ENCODE results near the gene IQSEC3.
A peak's percentile ranks its signal among the peaks of the same experiment; 100 is the strongest.

IQSEC3 gene

GRCh38 chr12:188910-189621 is 122.5 kb downstream of the IQSEC3 start:
- Mint-ChIP-seq H3K4me3 (peak overlapping the region; percentile 4), H3K27me3 (peaks cover 59% of the 10 kb centered on the region), H3K4me1 (no peaks in the 10 kb centered on the region), H3K9me3 (peaks cover 3% of the 10 kb centered on the region), H3K36me3 (no peaks in the 10 kb centered on the region), H3K27ac (no peak overlapping the region)
- peak; percentile 58 for ATAC-seq

DNA sequence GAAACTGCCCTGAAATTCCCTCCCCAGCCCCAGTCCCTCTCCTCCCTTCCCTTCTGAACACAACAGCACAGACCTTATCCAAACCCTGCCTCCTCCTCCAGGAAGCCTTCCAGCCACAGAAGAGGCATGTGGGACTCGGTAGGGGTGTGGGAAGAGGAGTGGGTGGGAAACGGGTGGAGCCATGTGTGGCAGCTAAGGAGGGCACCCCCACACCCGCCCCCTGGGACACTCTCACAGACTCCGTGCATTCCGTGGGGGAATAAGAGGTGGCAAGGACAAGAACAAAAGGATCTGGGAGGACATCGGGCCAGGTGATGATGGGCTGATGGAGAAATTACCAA is 123.0 kb downstream of the IQSEC3 start:
- Mint-ChIP-seq H3K27me3 (peaks cover 64% of the 10 kb centered on the region), H3K27ac (no peak overlapping the region), H3K36me3 (no peaks in the 10 kb centered on the region), H3K4me3 (no peak overlapping the region), H3K4me1 (no peaks in the 10 kb centered on the region), H3K9me3 (peaks cover 3% of the 10 kb centered on the region)
- no peak for ATAC-seq

- ATAC-seq, result no peak
- Mint-ChIP-seq H3K27me3 (peaks cover 56% of the 10 kb centered on the region), H3K27ac (no peak overlapping the region)
Measured at GRCh38 chr12:190881-191280, 124.3 kb downstream of the IQSEC3 start.

GRCh38 chr12:191541-191940 is 125.0 kb downstream of the IQSEC3 start:
- Mint-ChIP-seq H3K4me1 (no peaks in the 10 kb centered on the region), H3K4me3 (no peak overlapping the region), H3K27me3 (peaks cover 49% of the 10 kb centered on the region), H3K27ac (no peak overlapping the region), H3K9me3 (peaks cover 3% of the 10 kb centered on the region), H3K36me3 (no peaks in the 10 kb centered on the region)
- no peak for ATAC-seq

More at GRCh38 chr12:190881-191280, 124.3 kb downstream of the IQSEC3 start:
- Mint-ChIP-seq H3K9me3 (peaks cover 3% of the 10 kb centered on the region), H3K36me3 (no peaks in the 10 kb centered on the region), H3K4me1 (no peaks in the 10 kb centered on the region), H3K4me3 (no peak overlapping the region)

DNA sequence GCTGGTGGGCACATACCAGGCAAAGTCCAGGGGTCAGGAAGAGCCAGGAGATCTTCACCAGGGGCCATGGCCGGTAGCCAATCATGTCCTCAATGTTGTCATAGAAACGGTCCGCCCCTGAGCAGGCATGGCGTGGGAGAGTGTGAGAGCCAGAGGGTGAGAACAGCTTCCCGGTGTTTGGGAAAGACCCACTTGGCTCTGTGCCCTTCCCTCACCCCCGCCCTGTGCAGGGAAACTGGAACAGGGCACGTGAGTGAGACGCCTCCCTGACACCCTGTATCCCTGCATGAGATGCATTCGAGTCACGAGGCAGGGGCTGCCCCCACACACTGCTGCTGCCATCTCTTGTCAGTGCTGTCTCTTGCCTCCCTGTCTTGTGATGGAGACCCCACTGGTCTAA is 126.7 kb downstream of the IQSEC3 start:
- Mint-ChIP-seq H3K4me1 (no peaks in the 10 kb centered on the region), H3K27ac (no peak overlapping the region), H3K9me3 (peaks cover 3% of the 10 kb centered on the region), H3K4me3 (no peak overlapping the region), H3K27me3 (peaks cover 56% of the 10 kb centered on the region), H3K36me3 (no peaks in the 10 kb centered on the region)
- ATAC-seq, result no peak

DNA sequence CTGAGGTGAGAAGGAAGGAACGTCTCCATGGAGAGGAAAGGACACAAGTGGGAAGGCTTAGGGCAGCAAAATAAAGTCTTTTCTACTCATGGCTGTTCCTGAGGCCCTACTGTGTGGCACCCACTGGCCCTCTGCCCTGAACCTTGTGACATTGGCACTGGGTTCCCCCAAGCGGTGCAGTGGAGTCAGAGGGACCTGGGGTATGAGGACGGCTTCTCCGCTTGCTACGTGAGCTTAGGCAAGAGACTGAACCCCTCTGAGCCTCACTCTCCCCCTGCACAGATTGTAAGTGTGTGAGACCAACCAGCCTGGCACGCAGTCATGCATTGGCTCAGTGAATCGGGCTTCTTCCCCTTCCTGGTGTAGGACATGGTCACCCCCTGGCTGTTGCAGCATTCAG is 127.7 kb downstream of the IQSEC3 start:
- Mint-ChIP-seq H3K27ac (no peak overlapping the region), H3K27me3 (peaks cover 51% of the 10 kb centered on the region), H3K9me3 (peaks cover 3% of the 10 kb centered on the region), H3K4me1 (no peaks in the 10 kb centered on the region), H3K36me3 (no peaks in the 10 kb centered on the region), H3K4me3 (no peak overlapping the region)
- no peak for ATAC-seq

DNA sequence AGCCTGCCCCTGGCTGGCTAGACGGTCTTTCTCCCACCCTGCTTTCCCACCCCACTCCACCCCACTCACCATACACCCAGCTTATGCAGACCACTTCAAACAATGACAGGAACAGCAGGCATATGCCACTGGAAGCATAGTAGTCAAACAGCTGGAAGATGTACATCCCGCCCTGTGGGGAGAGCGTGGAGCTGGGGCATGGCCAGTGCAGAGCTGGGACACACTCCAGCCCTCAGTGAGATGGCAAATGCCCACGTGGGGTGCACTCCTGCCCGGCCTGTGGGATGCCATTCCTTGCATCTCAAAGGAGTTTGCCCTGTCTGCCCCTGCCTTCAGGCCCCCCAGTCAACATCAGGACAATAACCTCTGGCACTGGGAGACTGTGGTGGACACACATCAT is 128.6 kb downstream of the IQSEC3 start:
- Mint-ChIP-seq H3K27ac (no peak overlapping the region), H3K9me3 (peaks cover 3% of the 10 kb centered on the region), H3K4me1 (no peaks in the 10 kb centered on the region), H3K27me3 (peaks cover 42% of the 10 kb centered on the region), H3K36me3 (no peaks in the 10 kb centered on the region), H3K4me3 (no peak overlapping the region)
- no peak for ATAC-seq

- ATAC-seq, result no peak
Measured at GRCh38 chr12:195951-196350, 129.4 kb downstream of the IQSEC3 start.

GRCh38 chr12:196436-196835 is 129.9 kb downstream of the IQSEC3 start:
- no peaks in the 10 kb centered on the region for H3K4me1 Mint-ChIP-seq
- peaks cover 2% of the 10 kb centered on the region for H3K9me3 Mint-ChIP-seq
- no peak overlapping the region for H3K27ac Mint-ChIP-seq
- H3K4me3 Mint-ChIP-seq, result no peak overlapping the region
- no peak for ATAC-seq
- peaks cover 52% of the 10 kb centered on the region for H3K27me3 Mint-ChIP-seq
- no peaks in the 10 kb centered on the region for H3K36me3 Mint-ChIP-seq

More at GRCh38 chr12:195951-196350, 129.4 kb downstream of the IQSEC3 start:
- Mint-ChIP-seq H3K9me3 (peaks cover 3% of the 10 kb centered on the region), H3K27ac (no peak overlapping the region), H3K4me3 (no peak overlapping the region), H3K4me1 (no peaks in the 10 kb centered on the region), H3K27me3 (peaks cover 47% of the 10 kb centered on the region), H3K36me3 (no peaks in the 10 kb centered on the region)

- no peaks in the 10 kb centered on the region for H3K36me3 Mint-ChIP-seq
- H3K27me3 Mint-ChIP-seq, result peaks cover 54% of the 10 kb centered on the region
- no peaks in the 10 kb centered on the region for H3K4me1 Mint-ChIP-seq
- H3K9me3 Mint-ChIP-seq, result no peaks in the 10 kb centered on the region
- no peak overlapping the region for H3K4me3 Mint-ChIP-seq
- no peak for ATAC-seq
- no peak overlapping the region for H3K27ac Mint-ChIP-seq
Measured at GRCh38 chr12:197347-197746, 130.8 kb downstream of the IQSEC3 start.

DNA sequence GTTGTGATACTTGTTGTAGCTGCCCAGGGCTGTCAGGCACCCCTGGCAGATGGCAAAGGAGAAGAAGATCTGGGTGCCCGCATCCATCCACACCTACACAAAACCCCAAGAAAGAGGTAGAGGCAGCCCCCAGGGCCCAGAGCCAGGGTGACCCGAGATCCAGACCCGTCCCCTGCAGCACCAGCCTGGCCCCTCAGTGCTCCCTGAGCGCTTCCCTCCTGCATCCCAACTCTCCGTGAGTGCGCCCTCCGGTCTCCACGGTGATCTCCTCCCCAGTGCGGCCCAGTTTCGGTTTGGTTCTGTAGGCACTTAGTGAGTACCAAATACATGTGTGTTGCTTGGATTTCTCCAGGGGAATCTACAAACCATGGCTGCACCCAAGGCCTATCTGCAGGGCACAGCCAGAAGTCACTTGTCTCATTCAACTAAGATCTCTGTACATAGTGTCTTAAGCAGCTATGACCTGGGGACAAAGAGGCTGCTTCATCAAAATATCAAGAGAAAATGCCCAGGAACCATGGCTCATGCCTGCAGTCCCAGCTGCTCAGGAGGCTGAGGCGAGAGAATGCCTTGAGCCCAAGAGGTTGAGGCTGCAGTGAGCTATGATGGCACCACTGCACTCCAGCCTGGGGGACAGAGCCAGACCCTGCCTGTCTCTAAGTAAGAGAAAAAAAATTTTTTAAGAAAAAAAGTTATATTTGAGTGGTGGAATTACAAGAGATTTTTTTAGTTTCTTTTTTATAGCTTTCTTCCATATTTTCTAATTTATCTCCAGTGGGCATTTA is 131.5 kb downstream of the IQSEC3 start:
- no peak for ATAC-seq
- Mint-ChIP-seq H3K27me3 (peaks cover 54% of the 10 kb centered on the region), H3K9me3 (no peaks in the 10 kb centered on the region), H3K36me3 (no peaks in the 10 kb centered on the region), H3K4me3 (no peak overlapping the region), H3K4me1 (no peaks in the 10 kb centered on the region), H3K27ac (no peak overlapping the region)

GRCh38 chr12:198705-199104 is 132.1 kb downstream of the IQSEC3 start:
- Mint-ChIP-seq H3K27ac (no peak overlapping the region), H3K27me3 (peaks cover 49% of the 10 kb centered on the region), H3K36me3 (no peaks in the 10 kb centered on the region), H3K9me3 (no peaks in the 10 kb centered on the region), H3K4me1 (no peaks in the 10 kb centered on the region), H3K4me3 (no peak overlapping the region)
- no peak for ATAC-seq

GRCh38 chr12:201361-201760 is 134.8 kb downstream of the IQSEC3 start:
- H3K36me3 Mint-ChIP-seq, result no peaks in the 10 kb centered on the region
- peaks cover 62% of the 10 kb centered on the region for H3K27me3 Mint-ChIP-seq
- H3K9me3 Mint-ChIP-seq, result peaks cover 3% of the 10 kb centered on the region
- H3K4me3 Mint-ChIP-seq, result no peak overlapping the region
- H3K27ac Mint-ChIP-seq, result no peak overlapping the region
- no peaks in the 10 kb centered on the region for H3K4me1 Mint-ChIP-seq
- ATAC-seq, result peak; percentile 4

DNA sequence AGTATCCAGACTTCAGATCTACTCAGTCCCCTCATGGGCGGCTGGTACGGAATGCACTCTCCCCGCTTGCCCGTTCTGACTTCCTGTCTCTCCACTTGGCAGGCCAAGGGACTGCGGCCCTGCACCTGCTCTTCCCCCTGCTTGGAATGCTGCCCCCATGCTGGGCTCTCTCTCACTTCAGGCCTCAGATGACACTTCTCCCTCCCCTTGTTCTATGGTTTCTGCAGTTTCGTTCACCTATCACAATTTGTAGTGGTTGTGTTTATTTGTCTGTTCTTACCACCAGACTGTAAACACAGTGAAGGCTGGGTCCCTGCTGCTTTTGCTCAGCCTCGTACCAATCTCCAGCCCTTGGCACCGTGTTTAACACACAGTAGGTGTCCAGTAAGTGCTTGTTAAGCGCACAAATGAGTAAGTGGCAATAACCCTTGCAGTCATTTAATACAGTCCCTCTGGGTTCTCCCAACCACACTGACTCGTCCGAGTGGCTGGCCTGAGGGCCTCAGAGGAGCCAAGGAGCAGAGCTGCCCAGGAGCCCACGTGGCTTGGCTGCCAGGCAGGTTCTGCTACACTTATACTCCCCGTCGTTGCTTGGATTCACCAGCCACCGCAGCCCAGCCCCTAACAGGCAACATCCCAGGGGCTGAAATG is 135.6 kb downstream of the IQSEC3 start:
- Mint-ChIP-seq H3K27ac (no peak overlapping the region), H3K36me3 (no peaks in the 10 kb centered on the region), H3K9me3 (peaks cover 3% of the 10 kb centered on the region), H3K4me3 (no peak overlapping the region), H3K27me3 (peaks cover 70% of the 10 kb centered on the region), H3K4me1 (no peaks in the 10 kb centered on the region)
- no peak for ATAC-seq

DNA sequence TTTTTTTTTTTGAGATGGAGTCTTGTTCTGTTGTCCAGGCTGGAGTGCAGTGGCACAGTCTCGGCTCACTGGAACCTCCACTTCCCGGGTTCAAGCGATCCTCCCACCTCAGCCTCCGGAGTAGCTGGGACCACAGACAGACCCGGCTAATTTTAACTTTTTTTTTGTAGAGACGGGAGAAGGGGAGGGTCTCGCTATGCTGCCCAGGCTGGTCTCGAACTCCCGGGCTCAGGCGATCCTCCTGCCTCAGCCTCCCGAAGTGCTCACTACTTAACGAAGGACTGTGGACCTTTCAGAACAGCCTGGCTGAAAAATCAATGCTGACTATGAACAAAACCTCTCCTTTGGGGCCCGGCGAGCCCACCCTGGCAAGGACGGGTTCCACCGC is 136.5 kb downstream of the IQSEC3 start:
- peaks cover 72% of the 10 kb centered on the region for H3K27me3 Mint-ChIP-seq
- no peaks in the 10 kb centered on the region for H3K4me1 Mint-ChIP-seq
- H3K36me3 Mint-ChIP-seq, result no peaks in the 10 kb centered on the region
- H3K4me3 Mint-ChIP-seq, result no peak overlapping the region
- no peak for ATAC-seq
- H3K9me3 Mint-ChIP-seq, result peaks cover 3% of the 10 kb centered on the region
- H3K27ac Mint-ChIP-seq, result no peak overlapping the region

All from stimulated activated memory B cell treated with anti-CD40 and anti-IgM and Interleukin-4, amounts not matched to agents 10 μg/mL and 1 μg/mL and 100 μg/mL, for 72 hours (primary cell).